Heart right ventricle (tissue), 16 donors: Measurements from ENCODE around the gene CCDC195. TPM values are rescaled to one million over a fixed set of nuclear protein-coding genes. Genes with fewer than 3 reads are reported as not detected.
A peak's percentile ranks its signal among the peaks of the same experiment; 100 is the strongest.

Experiments used
- ATAC-seq, 8 donors: fragments of 200-7000 bp; cut with Tn5 transposase; one replicate each; pipeline ENCODE4 v1.9.1; 2020; ENCODE audit warnings: mild to moderate bottlenecking in 8 of 8, moderate library complexity in 8 of 8, moderate number of reproducible peaks in 1 of 8
- DNase-seq, 2 donors: peaks; one replicate each; pipeline ENCODE4 v3.0.0-alpha.2; 2020
- H3K27ac ChIP-seq, 10 donors: fragments of 200-600 bp; sonication (generic) in 2 of 10; one replicate each; pipeline versions ENCODE4 v1.5.0 to v1.8.0; 2020 to 2022; ENCODE audit warnings: mild to moderate bottlenecking in 3 of 10
- H3K27me3 ChIP-seq, 7 donors: fragments of 200-600 bp; one replicate each; pipeline ENCODE4 v1.8.0; 2021 to 2022; ENCODE audit warnings: mild to moderate bottlenecking in 2 of 7
- H3K36me3 ChIP-seq, 9 donors: fragments of 200-600 bp; sonication (generic) in 1 of 9; one replicate each; pipeline versions ENCODE4 v1.5.0 to v1.8.0; 2020 to 2022; ENCODE audit warnings: mild to moderate bottlenecking in 2 of 9
- H3K4me1 ChIP-seq, 9 donors: fragments of 200-600 bp; sonication (generic) in 1 of 9; one replicate each; pipeline versions ENCODE4 v1.5.0 to v1.8.0; 2020 to 2022; ENCODE audit warnings: mild to moderate bottlenecking in 4 of 9
- H3K4me3 ChIP-seq, 10 donors: fragments of 200-600 bp; sonication (generic) in 2 of 10; one replicate each; pipeline versions ENCODE4 v1.5.0 to v1.8.0; 2020 to 2022; ENCODE audit warnings: mild to moderate bottlenecking in 7 of 10, moderate library complexity in 2 of 10
- H3K9me3 ChIP-seq, 11 donors: fragments of 200-600 bp in 10 of 11; sonication (generic) in 2 of 11; one replicate each; pipeline versions ENCODE4 v1.5.0 to v1.8.0; 2013 to 2022; ENCODE audit warnings: mild to moderate bottlenecking in 2 of 11, control low read depth in 1 of 11, moderate library complexity in 1 of 11
- WGBS, 2 donors: extraction: QIAGEN DNeasy Blood & Tissue Kit; methylation state at CpG; one replicate each; pipeline ENCODE4 v1.1.7; 2013; ENCODE audit warnings: inconsistent platforms in 1 of 2; 5-methylcytosine and 5-hydroxymethylcytosine counted together
- intact Hi-C, 10 donors: fragments of 100-400 bp; cut with DNase I; formaldehyde crosslinking; loops; one replicate each; pipeline versions ENCODE4 v1.11.1 to v1.14.2; 2022
- polyA plus RNA-seq, 2 donors: library from polyadenylated mRNA; stranded (reverse); fragments of 200-250 nt; gene quantifications; one replicate each; pipeline ENCODE4 v1.2.3, GENCODE V29; 2013
- total RNA-seq, 10 donors: library from RNA; stranded (reverse); fragmentation: NEBNext Ultra II Directional in 3 of 10; extraction: Animal tissue kit (Norgen Biotek cat#: 25700) in 3 of 10; gene quantifications; one replicate each; pipeline versions ENCODE4 v1.2.1 to v1.2.4, GENCODE V29; 2021 to 2023
- TF ChIP-seq, protein P1 (sequence below), 9 donors: fragments of 200-600 bp; sonication (generic) in 2 of 9; IDR thresholded peaks; one replicate each; pipeline versions ENCODE4 v1.5.0 to v1.8.0; 2021 to 2022; ENCODE audit warnings: antibody characterized with exemption in 9 of 9, mild to moderate bottlenecking in 5 of 9, moderate library complexity in 1 of 9
- donor health status: Arrhythmogenic right ventricular cardiomyopathy.
- donor health status: ischemic (EF 13 %, LVEDD 7.1; RV severe dilation, severe dysfunction).
- donor health status: healthy with polysubstance abuse.
- donor health status: DM: no; HTN: yes; CAD: no.
- donor health status: DM: no; HTN: no; CAD: no.
- donor health status: ischemic (EF 25% LVEDD 6.9; RV normal size, moderate dysfunction).
- donor health status: ischemic (EF 25% LVEDD 5.7; RV mildly dilated, moderate dysfunction).
- donor health status: healthy.
- donor health status: DM: yes; HTN: yes; CAD: no.
- donor health status: Ischemic cardiomyopathy.
- donor health status: ischemic (EF 35%, LVEDD 5.7; RV mildly dilated, moderate dysfunction).
- donor health status: nonischemic (EF 11% LVEDD 7.7; RV severe dilation, severe dysfunction).
- donor health status: DM: yes; HTN: yes; CAD: no.
- donor health status: PGD.
- donor health status: ischemic (EF 29% LVEDD 5.4; RV normal size, mild dysfunction).
- donor health status: nonischemic (EF 23%, LVEDD 6.1; RV moderate dilation, normal function).

The CCDC195 gene
- total and polyA plus RNA-seq, 12 donors: not detected

DNA sequence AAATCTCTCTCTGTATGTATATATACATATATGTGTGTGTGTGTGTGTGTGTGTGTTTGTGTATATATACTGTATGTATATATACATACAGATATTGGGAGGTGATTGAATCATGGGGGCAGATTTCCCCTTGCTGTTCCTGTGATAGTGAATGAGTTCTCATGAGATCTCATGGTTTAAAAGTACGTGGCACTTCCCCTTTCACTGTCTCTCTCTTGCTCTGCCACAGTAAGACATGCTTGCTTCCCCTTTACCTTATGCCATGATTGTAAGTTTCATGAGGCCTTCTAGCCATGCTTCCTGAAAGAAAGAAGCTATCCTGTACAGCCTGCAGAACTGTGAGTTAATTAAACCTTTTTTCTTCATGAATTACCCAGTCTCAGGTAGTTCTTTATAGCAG is 18.8 kb upstream of the CCDC195 start:
- DNase-seq: no peak
- TF ChIP-seq, protein P1, sequence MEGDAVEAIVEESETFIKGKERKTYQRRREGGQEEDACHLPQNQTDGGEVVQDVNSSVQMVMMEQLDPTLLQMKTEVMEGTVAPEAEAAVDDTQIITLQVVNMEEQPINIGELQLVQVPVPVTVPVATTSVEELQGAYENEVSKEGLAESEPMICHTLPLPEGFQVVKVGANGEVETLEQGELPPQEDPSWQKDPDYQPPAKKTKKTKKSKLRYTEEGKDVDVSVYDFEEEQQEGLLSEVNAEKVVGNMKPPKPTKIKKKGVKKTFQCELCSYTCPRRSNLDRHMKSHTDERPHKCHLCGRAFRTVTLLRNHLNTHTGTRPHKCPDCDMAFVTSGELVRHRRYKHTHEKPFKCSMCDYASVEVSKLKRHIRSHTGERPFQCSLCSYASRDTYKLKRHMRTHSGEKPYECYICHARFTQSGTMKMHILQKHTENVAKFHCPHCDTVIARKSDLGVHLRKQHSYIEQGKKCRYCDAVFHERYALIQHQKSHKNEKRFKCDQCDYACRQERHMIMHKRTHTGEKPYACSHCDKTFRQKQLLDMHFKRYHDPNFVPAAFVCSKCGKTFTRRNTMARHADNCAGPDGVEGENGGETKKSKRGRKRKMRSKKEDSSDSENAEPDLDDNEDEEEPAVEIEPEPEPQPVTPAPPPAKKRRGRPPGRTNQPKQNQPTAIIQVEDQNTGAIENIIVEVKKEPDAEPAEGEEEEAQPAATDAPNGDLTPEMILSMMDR (IDR thresholded peaks at IDR 0.05): no peak
- Histone ChIP-seq H3K27me3 (no peaks in the 10 kb centered on the region), H3K4me3 (no peak overlapping the region), H3K4me1 (no peaks in the 10 kb centered on the region), H3K9me3 (peaks cover 0 to 25% (median 9%) of the 10 kb centered on the region in 11 donors), H3K27ac (no peak overlapping the region), H3K36me3 (no peaks in the 10 kb centered on the region)
- WGBS, 2 donors: 53 to 60% methylated on average over 1 of the region's 1 CpG
- no peak for ATAC-seq
- intact Hi-C loops: no loop called here

DNA sequence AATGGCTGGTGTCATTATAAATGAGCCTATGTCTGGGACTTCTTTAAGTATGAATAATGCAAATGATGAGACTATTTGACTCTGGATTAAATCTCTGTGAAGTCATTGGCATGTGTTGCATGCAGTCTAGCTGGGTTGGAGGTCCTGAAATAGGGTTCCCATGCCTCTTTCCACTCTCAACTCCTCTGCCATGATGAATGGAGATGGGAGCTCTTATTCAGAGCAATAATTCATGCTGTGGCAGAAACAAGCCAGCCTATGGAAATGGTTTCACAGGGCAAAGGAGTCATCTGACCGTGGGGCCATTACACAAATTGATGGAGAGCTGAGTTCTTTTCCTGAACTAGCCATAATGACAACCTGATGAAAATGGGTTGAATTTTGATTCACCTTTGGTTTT is 15.5 kb upstream of the CCDC195 start:
- ATAC-seq (no peak), DNase-seq (no peak)
- no peaks in the 10 kb centered on the region for H3K4me1 ChIP-seq
- WGBS, 2 donors: 73 to 74% methylated on average over 1 of the region's 1 CpG
- TF ChIP-seq, protein P1 (IDR thresholded peaks at IDR 0.05): no peak
- H3K4me3 ChIP-seq: no peak overlapping the region
- no peaks in the 10 kb centered on the region for H3K27me3 ChIP-seq
- intact Hi-C loops: no loop called here
- no peaks in the 10 kb centered on the region for H3K36me3 ChIP-seq
- peaks cover 0 to 37% (median 9%) of the 10 kb centered on the region in 11 donors for H3K9me3 ChIP-seq
- no peak overlapping the region for H3K27ac ChIP-seq

DNA sequence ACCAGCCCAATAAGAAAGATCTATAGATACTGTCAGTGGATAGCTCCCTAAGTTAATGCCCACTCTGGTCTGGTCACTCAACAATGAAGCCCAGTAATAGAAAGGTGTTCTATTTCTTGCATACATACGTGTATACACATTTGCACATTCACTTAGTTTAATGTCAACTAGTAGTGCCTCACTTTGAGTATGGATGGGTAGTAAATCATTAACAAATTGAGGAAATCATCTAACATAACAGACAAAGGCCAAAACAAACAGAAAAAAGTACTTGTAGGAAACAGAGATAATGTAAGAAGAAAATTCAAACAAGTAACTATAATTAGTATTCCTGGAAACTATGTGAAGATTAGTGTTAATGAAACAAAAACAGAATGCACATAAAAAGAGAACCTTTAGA is 13.3 kb upstream of the CCDC195 start:
- H3K27me3 ChIP-seq: no peaks in the 10 kb centered on the region
- no peak overlapping the region for H3K4me3 ChIP-seq
- peaks cover 0 to 27% (median 6%) of the 10 kb centered on the region in 11 donors for H3K9me3 ChIP-seq
- ATAC-seq: no peak
- TF ChIP-seq, protein P1 (IDR thresholded peaks at IDR 0.05): no peak
- H3K27ac ChIP-seq: no peak overlapping the region
- H3K36me3 ChIP-seq: no peaks in the 10 kb centered on the region
- intact Hi-C loops: no loop called here
- 80 to 81% methylated on average over 1 of the region's 1 CpG for WGBS, 2 donors
- no peaks in the 10 kb centered on the region for H3K4me1 ChIP-seq
- no peak for DNase-seq

DNA sequence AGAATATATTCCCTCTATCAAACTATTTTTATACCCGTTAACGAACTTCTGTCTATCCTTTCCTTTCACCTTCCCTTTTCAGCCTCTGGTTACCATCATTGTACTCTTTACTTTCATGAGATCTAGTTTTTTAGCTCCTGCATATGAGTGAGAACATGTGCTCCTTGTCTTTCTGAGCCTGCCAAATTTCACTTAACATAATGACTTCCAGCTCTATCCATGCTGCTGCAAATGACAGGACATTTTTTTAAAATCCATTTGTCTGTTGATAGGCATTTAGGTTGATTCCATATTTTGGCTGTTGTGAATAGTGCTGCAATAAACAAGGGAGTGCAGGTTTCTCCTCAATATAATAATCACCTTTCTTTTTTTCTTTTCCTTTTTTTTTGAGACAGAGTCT is 8.2 kb upstream of the CCDC195 start:
- no peaks in the 10 kb centered on the region for H3K27me3 ChIP-seq
- H3K9me3 ChIP-seq: peaks cover 0 to 26% (median 6%) of the 10 kb centered on the region in 11 donors
- WGBS, 2 donors: 77 to 80% methylated on average over 2 of the region's 2 CpGs
- H3K4me1 ChIP-seq: peaks cover 0 to 7% (median 0%) of the 10 kb centered on the region in 9 donors
- intact Hi-C loops: no loop called here
- no peak overlapping the region for H3K4me3 ChIP-seq
- no peak for DNase-seq
- ATAC-seq: peak in 1 of 8 donors; percentile 46
- no peaks in the 10 kb centered on the region for H3K36me3 ChIP-seq
- TF ChIP-seq, protein P1 (IDR thresholded peaks at IDR 0.05): no peak
- H3K27ac ChIP-seq: no peak overlapping the region
